Measurements from ENCODE around the gene TSC22D3.

DNA sequence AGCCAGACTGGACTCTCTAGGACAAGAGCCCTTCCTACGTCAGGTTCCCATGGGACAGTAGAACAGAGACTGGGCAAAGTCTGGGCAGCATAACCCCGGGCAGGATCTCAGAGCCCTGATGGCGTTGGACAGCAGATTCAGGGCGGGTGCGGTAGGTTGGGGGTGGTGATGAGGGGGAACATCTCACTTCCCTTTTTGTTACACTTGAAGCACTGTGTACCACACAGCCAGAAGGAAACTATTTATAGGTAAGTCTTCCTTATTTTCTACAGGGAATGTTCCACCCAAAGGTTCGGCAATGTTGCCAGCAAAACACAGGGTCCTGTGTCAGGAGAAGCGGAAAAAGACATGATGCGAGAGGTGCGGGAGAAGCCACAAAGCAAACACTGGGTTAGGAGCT lies 54.3 kb downstream of the TSC22D3 start:
- no peak for TF ChIP-seq EZH2 (IDR thresholded peaks at IDR 0.05)
- TF ChIP-seq POLR2AphosphoS5 (IDR thresholded peaks at IDR 0.05; ENCODE audit: borderline replicate concordance, low read depth, low read length), result no peak
- TF ChIP-seq FOXP2 (optimal IDR thresholded peaks at IDR 0.05; ENCODE audit: control extremely low read depth, extremely low read length, insufficient read depth), result no peak

All from SK-N-MC (cell line).